DOHH2 (cell line): Measurements from ENCODE around the gene PARP4.

ENCODE experiments used
- CTCF ChIP-seq: fragments of 200-600 bp; sonication (generic); IDR thresholded peaks from one replicate; pipeline ENCODE4 v1.5.1; 2014; ENCODE audit warnings: antibody characterized with exemption, mild to moderate bottlenecking, low read depth, low read length; ENCODE audit not compliant: poor library complexity, severe bottlenecking
- EZH2phosphoT487 ChIP-seq: fragments of 200-600 bp; sonication (generic); IDR thresholded peaks from 2 replicates; pipeline ENCODE4 v1.6.1; 2017; ENCODE audit warnings: borderline replicate concordance, mild to moderate bottlenecking, antibody characterized with exemption, low read length, moderate library complexity, mixed read lengths

- TF ChIP-seq CTCF (no peak), EZH2phosphoT487 (no peak)
Measured at GRCh38 chr13:24452044-24452443, 60.5 kb downstream of the PARP4 start.
